ENCODE measurements around the gene SERPINE1.

SERPINE1 gene

DNA sequence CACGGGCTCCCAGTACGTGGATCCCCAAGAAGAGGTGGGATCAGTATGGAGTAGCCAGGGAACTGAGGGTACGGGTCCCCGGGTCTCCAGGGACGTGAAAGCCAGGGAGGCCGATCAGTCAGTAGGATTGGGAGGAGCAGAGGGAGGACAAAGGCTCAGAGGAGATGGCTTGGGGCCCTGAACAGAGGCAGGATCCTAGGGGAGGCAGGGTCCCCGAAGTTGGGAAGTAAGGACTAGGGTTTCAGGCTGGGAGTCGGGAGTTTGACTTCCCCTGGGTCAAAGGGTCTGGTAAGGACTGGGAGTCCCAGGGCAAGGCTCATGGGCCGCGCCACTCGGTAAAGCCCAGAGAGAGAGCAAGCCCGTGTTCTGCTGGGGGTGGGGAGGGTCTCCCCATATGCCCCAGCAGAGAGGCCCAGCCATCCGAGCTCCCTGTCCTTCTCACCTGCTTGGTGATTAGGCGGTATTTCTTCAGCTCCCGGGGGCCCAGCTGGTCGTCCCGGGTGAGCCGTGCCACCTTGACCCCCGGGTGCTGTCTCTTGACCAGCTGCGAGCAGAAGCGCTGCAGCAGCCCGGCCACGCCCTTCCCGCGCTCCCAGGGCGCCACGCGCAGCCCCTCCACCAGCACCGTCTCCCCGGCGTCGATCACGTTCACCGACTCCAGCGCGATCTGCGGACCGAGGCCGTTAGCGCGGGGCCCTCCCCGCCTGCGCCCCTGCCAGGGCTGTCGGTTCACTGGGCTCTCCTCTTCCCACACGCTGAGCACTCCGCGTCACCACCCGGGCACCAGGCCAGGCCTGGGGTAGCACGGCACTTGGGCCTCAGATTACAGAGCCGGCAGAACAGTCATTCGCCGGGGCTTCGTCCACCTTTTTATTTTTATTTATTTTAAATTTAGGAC, 46.2 kb downstream of the SERPINE1 start (continued):
- no peak for TF ChIP-seq ZNF670 (tag by site-specific recombination; IDR thresholded peaks at IDR 0.05; ENCODE audit: low read depth)
- TF ChIP-seq ZNF776 (tag by site-specific recombination; IDR thresholded peaks at IDR 0.05; ENCODE audit: borderline replicate concordance) = no peak
- no peak for TF ChIP-seq PRDM1 (tag by site-specific recombination; IDR thresholded peaks at IDR 0.05)
- TF ChIP-seq HOXA7 (CRISPR knock-in tag; IDR thresholded peaks at IDR 0.05; ENCODE audit: borderline replicate concordance) = no peak
- no peak for TF ChIP-seq ZNF292 (tag by site-specific recombination; IDR thresholded peaks at IDR 0.05; ENCODE audit: borderline replicate concordance, low read depth)
- no peak for TF ChIP-seq ZNF830 (tag by site-specific recombination; IDR thresholded peaks at IDR 0.05; ENCODE audit: low read depth)
- TF ChIP-seq, protein P1, sequence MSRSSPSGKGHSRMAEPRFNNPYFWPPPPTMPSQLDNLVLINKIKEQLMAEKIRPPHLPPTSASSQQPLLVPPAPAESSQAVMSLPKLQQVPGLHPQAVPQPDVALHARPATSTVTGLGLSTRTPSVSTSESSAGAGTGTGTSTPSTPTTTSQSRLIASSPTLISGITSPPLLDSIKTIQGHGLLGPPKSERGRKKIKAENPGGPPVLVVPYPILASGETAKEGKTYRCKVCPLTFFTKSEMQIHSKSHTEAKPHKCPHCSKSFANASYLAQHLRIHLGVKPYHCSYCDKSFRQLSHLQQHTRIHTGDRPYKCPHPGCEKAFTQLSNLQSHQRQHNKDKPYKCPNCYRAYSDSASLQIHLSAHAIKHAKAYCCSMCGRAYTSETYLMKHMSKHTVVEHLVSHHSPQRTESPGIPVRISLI (tag by site-specific recombination; IDR thresholded peaks at IDR 0.05) = no peak
- TF ChIP-seq, protein P2, sequence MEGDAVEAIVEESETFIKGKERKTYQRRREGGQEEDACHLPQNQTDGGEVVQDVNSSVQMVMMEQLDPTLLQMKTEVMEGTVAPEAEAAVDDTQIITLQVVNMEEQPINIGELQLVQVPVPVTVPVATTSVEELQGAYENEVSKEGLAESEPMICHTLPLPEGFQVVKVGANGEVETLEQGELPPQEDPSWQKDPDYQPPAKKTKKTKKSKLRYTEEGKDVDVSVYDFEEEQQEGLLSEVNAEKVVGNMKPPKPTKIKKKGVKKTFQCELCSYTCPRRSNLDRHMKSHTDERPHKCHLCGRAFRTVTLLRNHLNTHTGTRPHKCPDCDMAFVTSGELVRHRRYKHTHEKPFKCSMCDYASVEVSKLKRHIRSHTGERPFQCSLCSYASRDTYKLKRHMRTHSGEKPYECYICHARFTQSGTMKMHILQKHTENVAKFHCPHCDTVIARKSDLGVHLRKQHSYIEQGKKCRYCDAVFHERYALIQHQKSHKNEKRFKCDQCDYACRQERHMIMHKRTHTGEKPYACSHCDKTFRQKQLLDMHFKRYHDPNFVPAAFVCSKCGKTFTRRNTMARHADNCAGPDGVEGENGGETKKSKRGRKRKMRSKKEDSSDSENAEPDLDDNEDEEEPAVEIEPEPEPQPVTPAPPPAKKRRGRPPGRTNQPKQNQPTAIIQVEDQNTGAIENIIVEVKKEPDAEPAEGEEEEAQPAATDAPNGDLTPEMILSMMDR (tag by site-specific recombination; IDR thresholded peaks at IDR 0.05) = no peak
- TF ChIP-seq, protein P3, sequence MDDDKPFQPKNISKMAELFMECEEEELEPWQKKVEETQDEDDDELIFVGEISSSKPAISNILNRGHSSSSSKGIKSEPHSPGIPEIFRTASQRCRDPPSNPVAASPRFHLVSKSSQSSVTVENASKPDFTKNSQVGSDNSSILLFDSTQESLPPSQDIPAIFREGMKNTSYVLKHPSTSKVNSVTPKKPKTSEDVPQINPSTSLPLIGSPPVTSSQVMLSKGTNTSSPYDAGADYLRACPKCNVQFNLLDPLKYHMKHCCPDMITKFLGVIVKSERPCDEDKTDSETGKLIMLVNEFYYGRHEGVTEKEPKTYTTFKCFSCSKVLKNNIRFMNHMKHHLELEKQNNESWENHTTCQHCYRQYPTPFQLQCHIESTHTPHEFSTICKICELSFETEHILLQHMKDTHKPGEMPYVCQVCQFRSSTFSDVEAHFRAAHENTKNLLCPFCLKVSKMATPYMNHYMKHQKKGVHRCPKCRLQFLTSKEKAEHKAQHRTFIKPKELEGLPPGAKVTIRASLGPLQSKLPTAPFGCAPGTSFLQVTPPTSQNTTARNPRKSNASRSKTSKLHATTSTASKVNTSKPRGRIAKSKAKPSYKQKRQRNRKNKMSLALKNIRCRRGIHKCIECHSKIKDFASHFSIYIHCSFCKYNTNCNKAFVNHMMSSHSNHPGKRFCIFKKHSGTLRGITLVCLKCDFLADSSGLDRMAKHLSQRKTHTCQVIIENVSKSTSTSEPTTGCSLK (tag by site-specific recombination; IDR thresholded peaks at IDR 0.05) = no peak
- TF ChIP-seq KLF10 (tag by site-specific recombination; IDR thresholded peaks at IDR 0.05) = no peak
- TF ChIP-seq ZNF423 (tag by site-specific recombination; IDR thresholded peaks at IDR 0.05) = peak; percentile 63
- peak; percentile 98 for TF ChIP-seq GLIS1 (tag by site-specific recombination; IDR thresholded peaks at IDR 0.05)
- peak; percentile 54; the same call in 1 of the 2 replicates for TF ChIP-seq KLF7 (tag by site-specific recombination; IDR thresholded peaks at IDR 0.05; ENCODE audit: borderline replicate concordance)
- TF ChIP-seq, protein P4, sequence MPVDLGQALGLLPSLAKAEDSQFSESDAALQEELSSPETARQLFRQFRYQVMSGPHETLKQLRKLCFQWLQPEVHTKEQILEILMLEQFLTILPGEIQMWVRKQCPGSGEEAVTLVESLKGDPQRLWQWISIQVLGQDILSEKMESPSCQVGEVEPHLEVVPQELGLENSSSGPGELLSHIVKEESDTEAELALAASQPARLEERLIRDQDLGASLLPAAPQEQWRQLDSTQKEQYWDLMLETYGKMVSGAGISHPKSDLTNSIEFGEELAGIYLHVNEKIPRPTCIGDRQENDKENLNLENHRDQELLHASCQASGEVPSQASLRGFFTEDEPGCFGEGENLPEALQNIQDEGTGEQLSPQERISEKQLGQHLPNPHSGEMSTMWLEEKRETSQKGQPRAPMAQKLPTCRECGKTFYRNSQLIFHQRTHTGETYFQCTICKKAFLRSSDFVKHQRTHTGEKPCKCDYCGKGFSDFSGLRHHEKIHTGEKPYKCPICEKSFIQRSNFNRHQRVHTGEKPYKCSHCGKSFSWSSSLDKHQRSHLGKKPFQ (tag by site-specific recombination; IDR thresholded peaks at IDR 0.05) = no peak
- no peak for TF ChIP-seq ZFP41 (tag by site-specific recombination; IDR thresholded peaks at IDR 0.05; ENCODE audit: borderline replicate concordance)
- TF ChIP-seq ZNF114 (tag by site-specific recombination; IDR thresholded peaks at IDR 0.05) = no peak
- TF ChIP-seq GFI1B (tag by site-specific recombination; IDR thresholded peaks at IDR 0.05) = no peak
- TF ChIP-seq ZEB2 (tag by site-specific recombination; IDR thresholded peaks at IDR 0.05) = peak; percentile 80; the same call in 1 of the 2 replicates
- TF ChIP-seq ZNF560 (tag by site-specific recombination; IDR thresholded peaks at IDR 0.05; ENCODE audit: borderline replicate concordance) = no peak
- peak; percentile 48 for TF ChIP-seq ZNF366 (tag by site-specific recombination; conservative IDR thresholded peaks at IDR 0.05)
- peak; percentile 72 for TF ChIP-seq KLF1 (tag by site-specific recombination; IDR thresholded peaks at IDR 0.05)
- TF ChIP-seq OVOL3 (tag by site-specific recombination; IDR thresholded peaks at IDR 0.05) = no peak
- TF ChIP-seq ZNF19 (tag by site-specific recombination; IDR thresholded peaks at IDR 0.05; ENCODE audit: low read depth) = no peak
- TF ChIP-seq ZNF112 (tag by site-specific recombination; IDR thresholded peaks at IDR 0.05) = no peak
- no peak for TF ChIP-seq SCRT1 (tag by site-specific recombination; IDR thresholded peaks at IDR 0.05; ENCODE audit: borderline replicate concordance)
- TF ChIP-seq RBAK (tag by site-specific recombination; IDR thresholded peaks at IDR 0.05) = no peak
- TF ChIP-seq ZNF169 (tag by site-specific recombination; IDR thresholded peaks at IDR 0.05) = no peak
- no peak for TF ChIP-seq ZNF610 (tag by site-specific recombination; IDR thresholded peaks at IDR 0.05; ENCODE audit: borderline replicate concordance)
- TF ChIP-seq ZNF747 (tag by site-specific recombination; IDR thresholded peaks at IDR 0.05) = no peak
- no peak for TF ChIP-seq ZNF473 (tag by site-specific recombination; IDR thresholded peaks at IDR 0.05)
- no peak for TF ChIP-seq GLI4 (tag by site-specific recombination; IDR thresholded peaks at IDR 0.05)
- TF ChIP-seq BCL11A (tag by site-specific recombination; IDR thresholded peaks at IDR 0.05; ENCODE audit: low read depth) = no peak
- no peak; the same call in 1 of the 2 replicates for TF ChIP-seq ZNF2 (tag by site-specific recombination; IDR thresholded peaks at IDR 0.05)
- TF ChIP-seq ZNF133 (tag by site-specific recombination; IDR thresholded peaks at IDR 0.05) = no peak
- no peak for TF ChIP-seq ZNF248 (tag by site-specific recombination; IDR thresholded peaks at IDR 0.05)
- TF ChIP-seq ZNF514 (tag by site-specific recombination; IDR thresholded peaks at IDR 0.05) = no peak

All from HEK293 (cell line).